GM10248 (cell line): Measurements from ENCODE around the gene FRMD4B.

Source experiments
- CTCF ChIA-PET: fragments of 300-600 bp; sonication (Branson Sonifier 250); formaldehyde crosslinking; extraction: SDS; loops from one replicate; lab custom pipeline; 2021; ENCODE audit warnings: antibody characterized with exemption; lab: Yijun Ruan, JAX
- POLR2A ChIA-PET: fragments of 350-650 bp; sonication (Branson Sonifier 250); formaldehyde crosslinking; extraction: SDS; loops from one replicate; lab custom pipeline; 2020; ENCODE audit warnings: antibody characterized with exemption; lab: Yijun Ruan, JAX
- DNase-seq: peaks from one replicate; pipeline ENCODE4 v3.0.0; 2012; ENCODE audit errors: extremely low spot score
- CTCF ChIP-seq: IDR thresholded peaks from 2 replicates; pipeline ENCODE4 v1.5.1; 2012; ENCODE audit warnings: mild to moderate bottlenecking, low read depth; ENCODE audit errors: extremely low read depth, missing control alignments, control extremely low read depth

FRMD4B gene

DNA sequence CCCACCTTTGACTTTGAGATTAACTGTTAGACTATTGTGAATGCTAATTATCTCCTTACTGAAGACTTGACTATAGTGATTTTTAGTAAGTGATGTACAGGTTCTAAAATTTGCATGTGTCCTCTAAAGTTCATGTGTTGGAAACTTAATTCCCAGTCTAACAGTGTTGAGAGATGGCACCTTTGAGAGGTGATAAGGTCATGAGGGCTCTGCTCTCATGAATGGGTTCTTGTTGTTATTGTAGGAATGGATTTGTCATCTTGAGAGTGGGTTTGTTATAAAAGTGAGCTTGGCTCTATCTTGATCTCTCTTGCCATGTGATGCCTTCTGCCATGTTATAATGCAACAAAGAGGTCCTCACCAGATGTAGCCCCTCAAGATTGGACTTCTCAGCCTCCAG is 244.6 kb downstream of the FRMD4B start:
- POLR2A ChIA-PET = no interaction called here
- CTCF ChIA-PET = interaction anchor here (1.2 to 4.2 kb wide), 2 partner anchors 22 to 269 kb away, joined by 3 to 28 read pairs; no protein-coding TSS in a partner anchor
- no peak for DNase-seq
- TF ChIP-seq CTCF = no peak

DNA sequence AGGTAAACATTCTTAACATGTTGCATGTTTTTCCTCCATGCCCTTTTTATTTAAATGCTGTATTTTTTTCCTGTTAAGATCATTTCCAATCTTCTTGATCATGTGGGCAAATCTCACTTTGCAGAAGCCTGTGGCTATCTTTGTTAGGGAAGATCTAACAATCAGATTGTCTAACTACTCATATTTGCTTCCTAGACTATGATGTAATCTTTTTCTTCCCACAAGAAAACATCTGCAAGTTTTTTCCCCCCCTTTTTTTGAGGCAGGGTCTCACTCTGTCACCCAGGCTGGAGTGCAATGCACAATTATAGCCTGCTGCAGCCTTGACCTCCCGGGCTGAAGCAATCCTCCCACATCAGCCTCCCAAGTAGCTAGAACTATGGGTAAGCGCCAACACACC is 248.5 kb downstream of the FRMD4B start:
- no peak for DNase-seq
- CTCF ChIA-PET = interaction anchor here (1.8 to 4.2 kb wide), 3 partner anchors 9 to 24 kb away, joined by 3 to 28 read pairs (median 12); no protein-coding TSS in a partner anchor
- TF ChIP-seq CTCF = no peak

DNA sequence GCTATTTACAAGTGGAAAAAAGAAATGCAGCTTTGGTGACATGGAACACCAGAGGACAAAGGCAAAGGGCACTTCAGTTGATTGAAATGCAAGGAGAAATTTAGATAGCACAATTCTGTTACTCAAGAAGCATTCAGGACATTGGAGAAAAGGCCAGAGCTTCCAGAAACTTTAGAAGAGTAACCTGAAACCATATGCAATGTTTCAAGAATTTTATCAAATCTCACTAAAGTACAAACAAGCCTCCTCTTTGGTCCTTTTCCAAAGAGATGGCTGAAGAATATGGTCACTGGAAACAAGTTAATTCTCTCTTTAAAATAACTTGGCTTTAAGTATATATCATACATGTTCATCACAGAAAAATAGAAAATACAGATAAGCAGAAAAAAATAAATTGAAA is 248.9 kb downstream of the FRMD4B start:
- CTCF ChIA-PET = interaction anchor here (1.2 to 3.7 kb wide), 4 partner anchors 9 to 25 kb away, joined by 3 to 12 read pairs (median 4); no protein-coding TSS in a partner anchor
- TF ChIP-seq CTCF = no peak
- no peak for DNase-seq
- POLR2A ChIA-PET = no interaction called here

More for the DNA sequence above, 248.5 kb downstream of the FRMD4B start:
- POLR2A ChIA-PET = no interaction called here

DNA sequence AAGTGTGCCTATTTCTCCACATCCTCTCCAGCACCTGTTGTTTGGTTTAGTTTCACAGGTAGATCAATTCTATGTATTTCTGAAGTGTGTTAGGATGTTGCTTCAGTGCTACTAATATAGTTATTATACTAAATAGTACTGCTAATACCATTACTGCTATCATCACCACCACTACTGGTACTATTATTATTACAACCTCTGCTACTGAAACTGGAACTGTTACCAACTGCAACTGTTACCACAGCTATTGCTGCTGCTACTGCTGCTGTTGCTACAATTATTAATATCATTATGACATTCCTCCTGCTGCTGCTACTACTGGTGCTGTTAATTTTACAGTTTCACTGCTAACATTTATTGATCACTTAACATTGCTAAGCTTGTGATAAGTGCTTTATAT is 255.2 kb downstream of the FRMD4B start:
- no peak for DNase-seq
- ChIA-PET CTCF (interaction anchor here (0.8 to 3.3 kb wide), 5 partner anchors 9 to 179 kb away, joined by 3 to 19 read pairs (median 3); no protein-coding TSS in a partner anchor), POLR2A (no interaction called here)
- TF ChIP-seq CTCF = no peak

- no peak for TF ChIP-seq CTCF
- ChIA-PET POLR2A (no interaction called here), CTCF (interaction anchor here (1.3 kb wide), 1 partner anchor 32 kb away, joined by 3 read pairs; no protein-coding TSS in a partner anchor)
- DNase-seq = no peak
Observed at GRCh38 chr3:69129531-69129930, 256.4 kb downstream of the FRMD4B start.

DNA sequence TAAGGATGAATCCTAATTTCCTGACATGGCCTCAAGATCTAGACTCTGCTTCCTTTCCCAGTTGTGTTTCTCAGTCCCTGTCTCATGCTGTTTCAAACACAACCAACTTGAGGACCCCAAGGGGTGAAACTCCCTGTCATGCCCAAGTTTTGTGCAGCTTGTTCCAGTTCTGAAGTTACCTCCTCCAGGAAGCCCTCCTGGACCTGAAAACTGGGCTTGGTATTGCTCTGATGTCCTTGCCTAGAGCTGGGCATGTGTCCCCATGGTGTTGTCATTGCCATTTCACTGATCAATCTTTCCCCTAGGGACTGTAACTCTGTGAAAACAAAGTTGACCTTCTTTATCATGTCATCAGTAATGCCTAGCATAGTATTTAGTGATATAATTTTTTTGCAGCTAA is 257.4 kb downstream of the FRMD4B start:
- DNase-seq = no peak
- TF ChIP-seq CTCF = no peak
- ChIA-PET POLR2A (no interaction called here), CTCF (interaction anchor here (0.8 to 3.3 kb wide), 2 partner anchors 9 to 177 kb away, joined by 3 to 12 read pairs; no protein-coding TSS in a partner anchor)
